Measurements from ENCODE around the gene AIDA.
A peak's percentile ranks its signal among the peaks of the same experiment; 100 is the strongest.

Gene AIDA

GRCh38 chr1:222623458-222623857 lies 88.8 kb downstream of the AIDA start:
- H3K4me3 ChIP-seq (ENCODE audit: control insufficient read depth, low read depth, low read length), result no peak overlapping the region
- no peak for DNase-seq (ENCODE audit: low read depth)
- no peak for TF ChIP-seq CTCF (conservative IDR thresholded peaks at IDR 0.05; ENCODE audit: control insufficient read depth, insufficient read depth, low read depth, low read length)

DNA sequence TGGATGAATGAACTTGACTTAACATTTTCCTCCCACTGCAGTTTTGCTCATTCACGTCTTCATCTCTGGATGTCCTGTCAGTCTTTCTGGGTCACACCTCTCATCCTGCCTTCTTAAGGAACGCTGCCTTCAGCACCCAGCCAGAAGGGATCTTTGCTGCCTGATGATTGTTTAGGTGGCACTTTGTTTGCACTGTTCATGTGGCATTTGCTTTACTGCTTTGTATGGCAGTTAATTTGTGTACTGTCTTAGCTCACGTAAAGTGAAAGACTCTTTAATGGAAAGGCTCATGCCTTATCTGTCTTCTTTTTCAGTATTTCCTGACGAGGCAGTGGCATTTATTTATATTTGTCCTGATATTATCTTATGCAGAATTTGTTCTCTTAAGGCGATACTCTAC lies 89.5 kb downstream of the AIDA start:
- DNase-seq (ENCODE audit: low read depth), result no peak
- H3K4me3 ChIP-seq (ENCODE audit: control insufficient read depth, low read depth, low read length), result no peak overlapping the region
- TF ChIP-seq CTCF (conservative IDR thresholded peaks at IDR 0.05; ENCODE audit: control insufficient read depth, insufficient read depth, low read depth, low read length), result no peak

GRCh38 chr1:222620566-222620965 lies 91.7 kb downstream of the AIDA start:
- TF ChIP-seq CTCF (conservative IDR thresholded peaks at IDR 0.05; ENCODE audit: control insufficient read depth, insufficient read depth, low read depth, low read length), result no peak
- no peak overlapping the region for H3K4me3 ChIP-seq (ENCODE audit: control insufficient read depth, low read depth, low read length)
- DNase-seq (ENCODE audit: low read depth), result no peak

- TF ChIP-seq CTCF (conservative IDR thresholded peaks at IDR 0.05; ENCODE audit: control insufficient read depth, insufficient read depth, low read depth, low read length), result no peak
- DNase-seq (ENCODE audit: low read depth), result peak; percentile 48
- H3K4me3 ChIP-seq (ENCODE audit: control insufficient read depth, low read depth, low read length), result peak overlapping the region; percentile 87
These were observed 93.3 kb downstream of the AIDA start for GRCh38 chr1:222618880-222619596.

All from fibroblast of mammary gland (primary cell).